GM10248 (cell line): Measurements from ENCODE around the gene ACTC1.

Experiments
- CTCF ChIA-PET: fragments of 300-600 bp; sonication (Branson Sonifier 250); formaldehyde crosslinking; extraction: SDS; loops from one replicate; lab custom pipeline; 2021; ENCODE audit warnings: antibody characterized with exemption; lab: Yijun Ruan, JAX
- POLR2A ChIA-PET: fragments of 350-650 bp; sonication (Branson Sonifier 250); formaldehyde crosslinking; extraction: SDS; loops from one replicate; lab custom pipeline; 2020; ENCODE audit warnings: antibody characterized with exemption; lab: Yijun Ruan, JAX
- DNase-seq: peaks from one replicate; pipeline ENCODE4 v3.0.0; 2012; ENCODE audit errors: extremely low spot score
- CTCF ChIP-seq: IDR thresholded peaks from 2 replicates; pipeline ENCODE4 v1.5.1; 2012; ENCODE audit warnings: mild to moderate bottlenecking, low read depth; ENCODE audit errors: extremely low read depth, missing control alignments, control extremely low read depth

The ACTC1 gene

GRCh38 chr15:34754171-34754601, 41.2 kb downstream of the ACTC1 start:
- ChIA-PET POLR2A (no interaction called here), CTCF (no interaction called here)
- DNase-seq = no peak
- no peak for TF ChIP-seq CTCF

GRCh38 chr15:34753236-34753894, 42.0 kb downstream of the ACTC1 start:
- TF ChIP-seq CTCF = no peak
- no peak for DNase-seq
- ChIA-PET CTCF (no interaction called here), POLR2A (no interaction called here)

DNA sequence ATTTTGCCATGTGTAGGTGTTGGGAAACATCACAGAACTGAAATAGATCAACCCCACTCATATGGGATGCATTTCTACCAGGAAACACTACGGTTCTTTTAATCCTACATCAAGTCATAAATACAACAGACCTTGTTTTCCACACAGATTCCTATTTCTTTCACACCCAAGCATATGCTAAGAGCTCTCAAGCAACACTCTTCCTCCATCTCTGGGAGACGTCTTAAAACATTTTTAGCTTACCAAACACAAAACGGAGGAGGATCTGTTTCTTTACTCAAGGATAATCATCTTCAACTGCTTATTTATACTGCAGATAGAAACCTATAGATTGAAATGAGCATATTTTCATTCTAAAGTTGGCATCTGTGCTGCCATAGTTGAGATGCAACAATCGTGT, 45.7 kb downstream of the ACTC1 start:
- DNase-seq = no peak
- no peak for TF ChIP-seq CTCF
- POLR2A ChIA-PET = no interaction called here
- CTCF ChIA-PET = no interaction called here
